A673 (cell line): ENCODE measurements around the gene B4GALT4.

Experiments used
- EZH2 ChIP-seq: fragments of 200-600 bp; sonication (generic); IDR thresholded peaks from 2 replicates; pipeline ENCODE4 v1.6.1; 2017; ENCODE audit warnings: borderline replicate concordance, low read depth, mild to moderate bottlenecking, mixed read lengths, antibody characterized with exemption, low read length; ENCODE audit not compliant: poor library complexity, severe bottlenecking
- TF ChIP-seq, protein P1 (sequence below): fragments of 300-800, 200-600 bp; sonication (generic); conservative IDR thresholded peaks from 2 replicates; pipeline ENCODE4 v1.5.1; 2017; ENCODE audit warnings: low read depth, mild to moderate bottlenecking, antibody characterized with exemption, low read length, moderate library complexity, mixed read lengths

DNA sequence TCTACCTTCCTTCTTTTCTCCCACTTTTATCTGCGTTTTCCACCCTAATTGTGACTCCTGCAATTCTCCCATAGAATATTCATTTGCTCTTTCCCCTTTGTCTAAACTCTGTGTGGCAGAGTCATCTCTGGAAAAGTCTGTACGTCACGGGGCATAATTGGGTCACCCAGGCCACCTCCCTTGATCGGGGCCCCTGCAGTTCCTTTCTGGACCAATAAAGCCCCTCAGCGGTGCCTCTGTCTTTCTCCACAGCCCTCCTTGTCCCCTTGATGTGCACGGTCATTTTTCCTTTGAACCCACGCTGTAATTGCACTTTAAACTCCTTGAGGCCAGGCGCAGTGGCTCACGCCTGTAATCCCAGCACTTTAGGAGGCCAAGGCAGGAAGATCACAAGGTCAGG lies 56.6 kb downstream of the B4GALT4 start:
- no peak for TF ChIP-seq EZH2
- TF ChIP-seq, protein P1, sequence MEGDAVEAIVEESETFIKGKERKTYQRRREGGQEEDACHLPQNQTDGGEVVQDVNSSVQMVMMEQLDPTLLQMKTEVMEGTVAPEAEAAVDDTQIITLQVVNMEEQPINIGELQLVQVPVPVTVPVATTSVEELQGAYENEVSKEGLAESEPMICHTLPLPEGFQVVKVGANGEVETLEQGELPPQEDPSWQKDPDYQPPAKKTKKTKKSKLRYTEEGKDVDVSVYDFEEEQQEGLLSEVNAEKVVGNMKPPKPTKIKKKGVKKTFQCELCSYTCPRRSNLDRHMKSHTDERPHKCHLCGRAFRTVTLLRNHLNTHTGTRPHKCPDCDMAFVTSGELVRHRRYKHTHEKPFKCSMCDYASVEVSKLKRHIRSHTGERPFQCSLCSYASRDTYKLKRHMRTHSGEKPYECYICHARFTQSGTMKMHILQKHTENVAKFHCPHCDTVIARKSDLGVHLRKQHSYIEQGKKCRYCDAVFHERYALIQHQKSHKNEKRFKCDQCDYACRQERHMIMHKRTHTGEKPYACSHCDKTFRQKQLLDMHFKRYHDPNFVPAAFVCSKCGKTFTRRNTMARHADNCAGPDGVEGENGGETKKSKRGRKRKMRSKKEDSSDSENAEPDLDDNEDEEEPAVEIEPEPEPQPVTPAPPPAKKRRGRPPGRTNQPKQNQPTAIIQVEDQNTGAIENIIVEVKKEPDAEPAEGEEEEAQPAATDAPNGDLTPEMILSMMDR: no peak
